Measurements from ENCODE around the gene RIMBP3B.
"Not testable (repeated sequence)": the region's sequence is repeated elsewhere in the genome, so short reads cannot be mapped to it uniquely, and the experiment has no call there.

Gene RIMBP3B

GRCh38 chr22:21390013-21390412, 6.5 kb downstream of the RIMBP3B start:
- not testable (repeated sequence) for H3K4me2 ChIP-seq

GRCh38 chr22:21394613-21395012, 11.1 kb downstream of the RIMBP3B start:
- not testable (repeated sequence) for H4K20me1 ChIP-seq, H3K4me3 ChIP-seq, H3K4me2 ChIP-seq, H3K27me3 ChIP-seq, H3K9me3 ChIP-seq, H3K27ac ChIP-seq, H3K36me3 ChIP-seq, H3K9ac ChIP-seq, H3K4me1 ChIP-seq

More at GRCh38 chr22:21390013-21390412, 6.5 kb downstream of the RIMBP3B start:
- not testable (repeated sequence) for H4K20me1 ChIP-seq, H3K4me3 ChIP-seq, H3K4me1 ChIP-seq, H3K9ac ChIP-seq, H3K36me3 ChIP-seq, H3K9me3 ChIP-seq, H3K27ac ChIP-seq, H3K27me3 ChIP-seq

GRCh38 chr22:21401197-21401969, 17.8 kb downstream of the RIMBP3B start:
- H3K4me1 ChIP-seq, H3K4me3 ChIP-seq, H4K20me1 ChIP-seq, H3K36me3 ChIP-seq, H3K27ac ChIP-seq, H3K9me3 ChIP-seq, H3K4me2 ChIP-seq, H3K9ac ChIP-seq, H3K27me3 ChIP-seq: not testable (repeated sequence)

GRCh38 chr22:21402763-21403314, 19.3 kb downstream of the RIMBP3B start:
- H3K27ac ChIP-seq, H3K4me2 ChIP-seq, H3K36me3 ChIP-seq, H3K9me3 ChIP-seq, H3K4me1 ChIP-seq, H3K4me3 ChIP-seq, H4K20me1 ChIP-seq, H3K9ac ChIP-seq, H3K27me3 ChIP-seq: not testable (repeated sequence)

- H3K27me3 ChIP-seq, H3K4me1 ChIP-seq, H3K4me3 ChIP-seq, H3K27ac ChIP-seq, H3K9ac ChIP-seq, H4K20me1 ChIP-seq, H3K4me2 ChIP-seq, H3K36me3 ChIP-seq, H3K9me3 ChIP-seq: not testable (repeated sequence)
Observed at GRCh38 chr22:21407139-21407538, 23.6 kb downstream of the RIMBP3B start.

GRCh38 chr22:21407792-21408191, 24.2 kb downstream of the RIMBP3B start:
- not testable (repeated sequence) for H3K27ac ChIP-seq, H3K9ac ChIP-seq, H3K36me3 ChIP-seq, H3K4me2 ChIP-seq, H3K9me3 ChIP-seq, H4K20me1 ChIP-seq, H3K27me3 ChIP-seq, H3K4me3 ChIP-seq, H3K4me1 ChIP-seq

DNA sequence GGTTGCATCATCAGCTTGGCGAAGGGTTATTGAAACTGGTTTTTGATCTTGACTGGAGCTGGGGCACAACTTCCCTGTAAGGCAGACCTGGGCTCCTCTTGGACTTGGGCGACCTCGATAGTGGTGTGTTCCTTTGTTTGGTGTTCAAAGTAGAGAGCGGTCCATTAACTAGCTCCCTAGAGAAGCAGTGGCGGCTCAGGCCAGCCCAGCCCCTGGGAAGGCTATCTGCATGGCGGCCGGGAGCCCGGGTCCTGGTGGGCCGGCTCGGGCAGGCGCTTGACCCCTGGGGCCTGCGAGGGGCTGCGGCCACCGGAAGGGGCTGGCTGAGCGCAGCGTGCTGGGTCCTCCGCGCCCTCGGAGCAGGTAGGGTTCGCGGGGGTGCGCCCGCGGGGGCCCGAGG, 32.8 kb downstream of the RIMBP3B start:
- not testable (repeated sequence) for H3K27me3 ChIP-seq, H3K9me3 ChIP-seq, H3K36me3 ChIP-seq, H3K9ac ChIP-seq, H3K4me1 ChIP-seq, H4K20me1 ChIP-seq
- peak overlapping the region; percentile 46; the same call in 1 of the 2 replicates for H3K27ac ChIP-seq
- peak overlapping the region; percentile 45; the same call in 1 of the 2 replicates for H3K4me3 ChIP-seq
- H3K4me2 ChIP-seq = peak overlapping the region; percentile 70; the same call in 1 of the 2 replicates

DNA sequence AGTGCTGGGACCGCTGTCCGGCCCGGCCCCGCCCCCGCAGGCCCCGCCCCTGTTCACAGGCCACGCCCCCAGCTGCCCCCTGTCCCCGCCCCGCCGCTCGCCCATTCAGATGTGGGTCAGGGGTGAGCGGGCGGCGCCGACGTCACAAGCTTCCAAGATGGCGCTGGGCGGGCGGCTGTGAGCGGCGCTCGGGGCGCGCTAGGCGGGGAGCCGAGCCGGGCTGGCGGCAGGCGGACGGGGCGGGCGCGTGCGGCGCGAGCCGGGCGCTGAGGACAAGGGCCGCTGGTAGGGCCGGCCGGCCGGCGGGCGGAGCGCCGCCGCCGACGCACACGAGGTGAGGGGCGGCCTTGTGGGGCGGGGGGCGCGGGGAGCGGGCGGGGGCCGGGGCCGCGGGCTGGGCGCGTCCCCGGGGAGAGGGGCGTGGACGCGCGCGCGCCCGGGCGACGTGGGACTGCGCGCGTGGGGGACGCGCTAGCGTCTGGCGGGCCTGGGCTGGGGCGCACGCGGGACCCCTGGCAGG, 33.7 kb downstream of the RIMBP3B start, which contains the start of gene HIC2:
Gene HIC2 (plus strand): TSS at position 145 of the 520 bp plus-strand sequence. CDS start 25,461 bp downstream, outside the sequence.
- H3K9ac ChIP-seq = peak within 1 kb of the TSS; percentile 77; the same call in 1 of the 2 replicates
- not testable (repeated sequence) for H3K9me3 ChIP-seq, H3K36me3 ChIP-seq, H4K20me1 ChIP-seq, H3K27me3 ChIP-seq, H3K4me1 ChIP-seq
- H3K4me2 ChIP-seq = peak within 1 kb of the TSS; percentile 70; the same call in 1 of the 2 replicates
- peak within 1 kb of the TSS; percentile 46; the same call in 1 of the 2 replicates for H3K27ac ChIP-seq
- H3K4me3 ChIP-seq = peak within 1 kb of the TSS; percentile 65

DNA sequence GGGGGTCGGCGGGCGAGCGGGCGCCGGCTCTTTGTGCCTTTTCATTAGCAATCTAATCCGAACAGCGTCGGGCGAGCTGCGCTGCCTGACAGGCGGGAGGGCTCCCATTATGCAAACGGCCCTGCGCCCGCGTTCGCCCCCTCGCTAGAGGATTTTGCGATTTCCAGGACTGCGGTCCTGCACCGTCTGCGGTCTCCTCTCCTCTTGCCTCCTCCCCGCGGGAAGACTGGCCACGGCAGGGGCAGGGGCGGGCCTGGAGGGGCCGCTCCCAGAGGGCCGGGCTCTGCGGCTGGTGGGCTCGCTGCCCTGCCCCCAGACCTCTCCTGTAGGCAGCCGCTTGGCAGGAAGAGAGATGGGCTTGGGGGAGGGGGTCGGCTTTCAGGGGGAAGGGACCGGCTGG, 34.3 kb downstream of the RIMBP3B start:
- peak overlapping the region; percentile 65 for H3K4me3 ChIP-seq
- not testable (repeated sequence) for H3K4me2 ChIP-seq

GRCh38 chr22:21418974-21419638, 35.6 kb downstream of the RIMBP3B start:
- H4K20me1 ChIP-seq, H3K27ac ChIP-seq, H3K36me3 ChIP-seq, H3K9me3 ChIP-seq, H3K4me1 ChIP-seq, H3K4me3 ChIP-seq, H3K27me3 ChIP-seq, H3K9ac ChIP-seq: not testable (repeated sequence)
- peak overlapping the region; percentile 69 for H3K4me2 ChIP-seq

More for the DNA sequence above, 34.3 kb downstream of the RIMBP3B start:
- H3K36me3 ChIP-seq, H4K20me1 ChIP-seq, H3K27ac ChIP-seq, H3K4me1 ChIP-seq, H3K27me3 ChIP-seq, H3K9me3 ChIP-seq: not testable (repeated sequence)
- H3K9ac ChIP-seq = peak overlapping the region; percentile 77; the same call in 1 of the 2 replicates

GRCh38 chr22:21420180-21420763, 36.7 kb downstream of the RIMBP3B start:
- H3K4me3 ChIP-seq, H3K4me1 ChIP-seq, H3K27me3 ChIP-seq, H3K27ac ChIP-seq, H3K9ac ChIP-seq, H4K20me1 ChIP-seq, H3K36me3 ChIP-seq, H3K9me3 ChIP-seq: not testable (repeated sequence)
- peak overlapping the region; percentile 59; the same call in 1 of the 2 replicates for H3K4me2 ChIP-seq

- not testable (repeated sequence) for H3K4me1 ChIP-seq, H3K27me3 ChIP-seq, H3K4me3 ChIP-seq
Observed at GRCh38 chr22:21424084-21424709, 40.6 kb downstream of the RIMBP3B start.

DNA sequence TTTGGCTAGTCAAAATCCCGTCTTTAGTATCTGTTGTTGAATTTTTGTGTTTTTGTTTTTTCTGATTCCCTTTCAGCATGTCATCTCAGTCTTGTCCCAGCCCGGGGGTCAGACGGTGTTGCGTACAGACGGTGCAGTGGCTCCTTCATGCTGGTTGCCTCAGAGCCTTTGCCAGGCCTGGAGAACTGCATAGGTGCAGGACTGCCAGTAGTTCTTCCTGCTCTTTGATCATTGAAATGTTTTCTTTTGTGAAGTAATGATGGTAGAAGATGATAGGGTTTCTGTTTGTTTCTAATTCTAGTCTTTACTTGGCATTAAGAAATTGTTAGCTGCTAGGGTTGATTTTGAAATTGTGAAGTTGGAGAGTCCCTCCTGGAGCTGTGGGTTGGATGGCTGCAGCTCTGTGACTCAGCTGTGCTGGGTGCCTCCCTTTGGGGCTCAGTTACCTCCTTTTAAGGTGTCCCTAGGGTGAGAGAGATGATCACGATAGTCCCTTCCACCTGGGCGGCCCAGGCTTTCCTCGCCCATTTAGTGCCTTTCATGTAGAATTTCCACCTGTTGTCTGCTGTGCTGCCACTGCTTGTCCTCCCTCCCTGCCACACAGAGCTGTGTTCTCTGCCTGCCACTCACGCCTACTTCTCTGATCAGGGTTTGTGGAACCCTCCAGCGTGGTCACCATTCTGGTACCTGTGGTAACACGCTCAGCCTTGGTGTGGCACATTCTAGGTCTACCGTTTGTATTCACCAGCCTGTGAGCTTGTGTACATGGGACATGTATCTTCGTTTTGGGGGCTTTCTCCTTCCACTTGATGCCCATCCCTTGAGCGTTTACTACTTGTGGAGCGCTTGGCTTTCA, 51.1 kb downstream of the RIMBP3B start:
- H3K27me3 ChIP-seq, H3K9ac ChIP-seq, H3K9me3 ChIP-seq, H3K27ac ChIP-seq, H3K4me3 ChIP-seq, H4K20me1 ChIP-seq, H3K36me3 ChIP-seq, H3K4me2 ChIP-seq, H3K4me1 ChIP-seq: not testable (repeated sequence)

More at GRCh38 chr22:21424084-21424709, 40.6 kb downstream of the RIMBP3B start:
- H3K9me3 ChIP-seq, H3K4me2 ChIP-seq, H3K27ac ChIP-seq, H3K36me3 ChIP-seq, H4K20me1 ChIP-seq, H3K9ac ChIP-seq: not testable (repeated sequence)

Measured in BLaER1 (cell line).